SK-N-SH (cell line): ENCODE results near the gene CFAP221. TPM values are rescaled to one million over a fixed set of nuclear protein-coding genes. Genes with fewer than 3 reads are reported as not detected.

Experiments used
- CTCF ChIA-PET: fragments of 300-600, 350-600 bp; formaldehyde crosslinking; extraction: SDS; loops from one replicate; lab custom pipeline; 2021; lab: Yijun Ruan, JAX
- POLR2A ChIA-PET: fragments of 350-600 bp; sonication (Branson Sonifier 250); formaldehyde crosslinking; extraction: SDS; loops from one replicate; lab custom pipeline; 2020; ENCODE audit warnings: antibody characterized with exemption, inconsistent platforms; lab: Yijun Ruan, JAX
- DNase-seq: peaks from one replicate; pipeline ENCODE4 v3.0.0; 2012
- H2AFZ ChIP-seq: fragments of 200-600 bp; sonication (generic); 2 replicates; pipeline ENCODE4 v1.8.1; 2016; ENCODE audit warnings: antibody characterized with exemption, mild to moderate bottlenecking, low read depth
- H3F3A ChIP-seq: fragments of 200-600 bp; sonication (generic); replicated peaks from 2 replicates; pipeline ENCODE3; 2016; ENCODE audit warnings: antibody characterized with exemption, mild to moderate bottlenecking; ENCODE audit not compliant: insufficient read depth
- H3K27ac ChIP-seq, 2 experiments: fragments of 200-500 bp in 1 of 2; fragments of 200-600 bp in 1 of 2; sonication (Bioruptor generic) in 1 of 2; sonication (generic), shearing (Covaris generic) in 1 of 2; 2 replicates each; pipeline versions ENCODE4 v1.5.1 to v1.6.1; 2014 to 2016; ENCODE audit warnings: low read depth in 2 of 2, inconsistent platforms in 1 of 2, low read length in 1 of 2, mild to moderate bottlenecking in 1 of 2, mixed read lengths in 1 of 2
- H3K27me3 ChIP-seq: fragments of 200-600 bp; sonication (generic), shearing (Covaris generic); 2 replicates; pipeline ENCODE4 v1.6.1; 2016; ENCODE audit warnings: mixed run types; ENCODE audit not compliant: insufficient read depth
- H3K36me3 ChIP-seq, 2 experiments: fragments of 200-500 bp in 1 of 2; fragments of 200-600 bp in 1 of 2; sonication (Bioruptor generic) in 1 of 2; sonication (generic) in 1 of 2; replicated peaks in 1 of 2; 2 replicates each; pipeline versions ENCODE3 to v1.5.1; 2014 to 2016; ENCODE audit warnings: low read length in 1 of 2, mild to moderate bottlenecking in 1 of 2; ENCODE audit not compliant: insufficient read depth in 2 of 2, control insufficient read depth in 1 of 2
- H3K4me1 ChIP-seq, 2 experiments: fragments of 200-500 bp in 1 of 2; fragments of 200-600 bp in 1 of 2; sonication (Bioruptor generic) in 1 of 2; sonication (generic), shearing (Covaris generic) in 1 of 2; 2 replicates each; pipeline versions ENCODE4 v1.5.1 to v1.6.1; 2014 to 2016; ENCODE audit warnings: low read depth in 1 of 2, low read length in 1 of 2, mixed run types in 1 of 2; ENCODE audit not compliant: insufficient read depth in 2 of 2, control insufficient read depth in 1 of 2
- H3K4me2 ChIP-seq: fragments of 200-600 bp; sonication (generic), shearing (Covaris generic); 2 replicates; pipeline ENCODE4 v1.6.1; 2017; ENCODE audit warnings: mixed run types
- H3K4me3 ChIP-seq, 2 experiments: fragments of 200-500 bp in 1 of 2; fragments of 200-600 bp in 1 of 2; sonication (Bioruptor generic) in 1 of 2; sonication (generic), shearing (Covaris generic) in 1 of 2; 2 replicates each; pipeline versions ENCODE4 v1.5.1 to v1.8.1; 2014 to 2016; ENCODE audit warnings: low read depth in 2 of 2, inconsistent platforms in 1 of 2, low read length in 1 of 2, mild to moderate bottlenecking in 1 of 2, mixed read lengths in 1 of 2, moderate library complexity in 1 of 2
- H3K79me2 ChIP-seq: fragments of 200-600 bp; sonication (generic); 2 replicates; pipeline ENCODE4 v1.8.1; 2017; ENCODE audit warnings: mild to moderate bottlenecking; ENCODE audit not compliant: insufficient read depth
- H3K9ac ChIP-seq: fragments of 200-600 bp; sonication (generic); 2 replicates; pipeline ENCODE4 v1.6.1; 2017; ENCODE audit warnings: mixed run types
- H3K9me2 ChIP-seq: fragments of 200-600 bp; sonication (generic); 2 replicates; pipeline ENCODE4 v1.6.1; 2017; ENCODE audit warnings: mixed run types
- H3K9me3 ChIP-seq: fragments of 200-600 bp; sonication (generic); 2 replicates; pipeline ENCODE4 v1.6.1; 2017; ENCODE audit warnings: mixed run types, mild to moderate bottlenecking, moderate library complexity
- H4K20me1 ChIP-seq: fragments of 200-600 bp; sonication (generic); 2 replicates; pipeline ENCODE4 v1.6.1; 2017; ENCODE audit warnings: mild to moderate bottlenecking, mixed run types; ENCODE audit not compliant: insufficient read depth
- CHD2 ChIP-seq: fragments of 150-350 bp; IDR thresholded peaks from 2 replicates; pipeline ENCODE4 v1.6.1; 2018; ENCODE audit warnings: low read length; ENCODE audit not compliant: partially characterized antibody
- EZH2phosphoT487 ChIP-seq: fragments of 200-600 bp; sonication (generic); IDR thresholded peaks from 2 replicates; pipeline ENCODE4 v1.6.1; 2017; ENCODE audit warnings: low read depth, mixed run types, mild to moderate bottlenecking, antibody characterized with exemption, moderate library complexity, borderline replicate concordance
- FOSL2 ChIP-seq: IDR thresholded peaks from 2 replicates; pipeline ENCODE4 v1.4.0; 2012; ENCODE audit warnings: low read depth, mild to moderate bottlenecking, moderate library complexity, borderline replicate concordance
- FOXM1 ChIP-seq: IDR thresholded peaks from 2 replicates; pipeline ENCODE4 v1.4.0; 2012; ENCODE audit warnings: low read depth, mild to moderate bottlenecking
- GABPA ChIP-seq: IDR thresholded peaks from 2 replicates; pipeline ENCODE4 v1.4.0; 2012; ENCODE audit warnings: low read depth, mild to moderate bottlenecking
- JUND ChIP-seq: IDR thresholded peaks from 2 replicates; pipeline ENCODE4 v1.4.0; 2012
- MEF2A ChIP-seq: IDR thresholded peaks from 2 replicates; pipeline ENCODE4 v1.4.0; 2012; ENCODE audit warnings: low read depth, borderline replicate concordance
- NRF1 ChIP-seq: IDR thresholded peaks from 2 replicates; pipeline ENCODE4 v1.6.1; 2012; ENCODE audit warnings: low read depth, mild to moderate bottlenecking, low read length
- RAD21 ChIP-seq: IDR thresholded peaks from 2 replicates; pipeline ENCODE4 v1.6.1; 2012; ENCODE audit warnings: mild to moderate bottlenecking, low read length
- REST ChIP-seq: IDR thresholded peaks from 2 replicates; pipeline ENCODE4 v1.6.1; 2012; ENCODE audit warnings: mild to moderate bottlenecking, low read depth, low read length, moderate library complexity
- RFX5 ChIP-seq: IDR thresholded peaks from 2 replicates; pipeline ENCODE4 v1.6.1; 2012; ENCODE audit warnings: mild to moderate bottlenecking, improper control_type of control experiment, low read length
- SMC3 ChIP-seq: IDR thresholded peaks from 2 replicates; pipeline ENCODE4 v1.6.1; 2012; ENCODE audit warnings: low read depth, low read length, improper control_type of control experiment
- TAF1 ChIP-seq: IDR thresholded peaks from 2 replicates; pipeline ENCODE4 v1.6.1; 2012; ENCODE audit warnings: low read depth, mild to moderate bottlenecking, low read length, moderate library complexity, borderline replicate concordance
- TCF12 ChIP-seq: IDR thresholded peaks from 2 replicates; pipeline ENCODE4 v1.4.0; 2012
- USF2 ChIP-seq: fragments of 150-350 bp; IDR thresholded peaks from 2 replicates; pipeline ENCODE4 v1.6.1; 2017; ENCODE audit warnings: antibody characterized with exemption, low read length, low read depth, borderline replicate concordance
- YY1 ChIP-seq: IDR thresholded peaks from 2 replicates; pipeline ENCODE4 v1.4.0; 2012; ENCODE audit warnings: low read depth, mild to moderate bottlenecking
- WGBS: methylation state at CpG from one replicate; pipeline ENCODE4 v1.1.6; 2017; ENCODE audit warnings: low lambda C conversion rate; 5-methylcytosine and 5-hydroxymethylcytosine counted together
- polyA plus RNA-seq, 3 experiments: library from polyadenylated mRNA; depleted of rRNA; stranded (reverse); fragments of >200 nt; gene quantifications; 2 replicates each; pipeline ENCODE4 v1.2.3, GENCODE V29; 2012
- TF ChIP-seq, protein P1 (sequence below): fragments of 200-600 bp; sonication (generic); IDR thresholded peaks from 2 replicates; pipeline ENCODE4 v1.6.1; 2017; ENCODE audit warnings: antibody characterized with exemption, mild to moderate bottlenecking, moderate library complexity
- TF ChIP-seq, protein P2 (sequence below): IDR thresholded peaks from 2 replicates; pipeline ENCODE4 v1.4.0; 2012; ENCODE audit warnings: low read depth, borderline replicate concordance
- TF ChIP-seq, protein P3 (sequence below): IDR thresholded peaks from 2 replicates; pipeline ENCODE4; 2012

CFAP221 gene
- polyA plus RNA-seq, 1 of the 3 experiments (the other 2 are of a cell fraction), result 0.12 TPM

- no peak overlapping the region for H3K4me3 ChIP-seq
- TF ChIP-seq, protein P1, sequence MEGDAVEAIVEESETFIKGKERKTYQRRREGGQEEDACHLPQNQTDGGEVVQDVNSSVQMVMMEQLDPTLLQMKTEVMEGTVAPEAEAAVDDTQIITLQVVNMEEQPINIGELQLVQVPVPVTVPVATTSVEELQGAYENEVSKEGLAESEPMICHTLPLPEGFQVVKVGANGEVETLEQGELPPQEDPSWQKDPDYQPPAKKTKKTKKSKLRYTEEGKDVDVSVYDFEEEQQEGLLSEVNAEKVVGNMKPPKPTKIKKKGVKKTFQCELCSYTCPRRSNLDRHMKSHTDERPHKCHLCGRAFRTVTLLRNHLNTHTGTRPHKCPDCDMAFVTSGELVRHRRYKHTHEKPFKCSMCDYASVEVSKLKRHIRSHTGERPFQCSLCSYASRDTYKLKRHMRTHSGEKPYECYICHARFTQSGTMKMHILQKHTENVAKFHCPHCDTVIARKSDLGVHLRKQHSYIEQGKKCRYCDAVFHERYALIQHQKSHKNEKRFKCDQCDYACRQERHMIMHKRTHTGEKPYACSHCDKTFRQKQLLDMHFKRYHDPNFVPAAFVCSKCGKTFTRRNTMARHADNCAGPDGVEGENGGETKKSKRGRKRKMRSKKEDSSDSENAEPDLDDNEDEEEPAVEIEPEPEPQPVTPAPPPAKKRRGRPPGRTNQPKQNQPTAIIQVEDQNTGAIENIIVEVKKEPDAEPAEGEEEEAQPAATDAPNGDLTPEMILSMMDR, result peak; percentile 94
- no peak for TF ChIP-seq RFX5
- TF ChIP-seq SMC3, result peak; percentile 84
- peak; percentile 85 for TF ChIP-seq RAD21
- no peak for TF ChIP-seq CHD2
- TF ChIP-seq GABPA, result no peak
- TF ChIP-seq EZH2phosphoT487, result no peak
- TF ChIP-seq TCF12, result no peak
- H3K9me2 ChIP-seq, result no peaks in the 10 kb centered on the region
- no peaks in the 10 kb centered on the region for H4K20me1 ChIP-seq
- H3K9ac ChIP-seq, result no peak overlapping the region
- H3K4me1 ChIP-seq, result peaks cover 0 to 10% of the 10 kb centered on the region in 2 experiments; a peak in 1 of 4 replicates
- no peaks in the 10 kb centered on the region for H3K9me3 ChIP-seq
- peak; percentile 88 for DNase-seq
- H3K27me3 ChIP-seq, result no peaks in the 10 kb centered on the region
- H3K27ac ChIP-seq, result no peak overlapping the region
- CTCF ChIA-PET, result interaction anchor here (0.6 to 1.9 kb wide), 34 partner anchors 9 to 610 kb away, joined by 3 to 17 read pairs (median 4); no protein-coding TSS in a partner anchor
- POLR2A ChIA-PET, result no interaction called here
- H3K36me3 ChIP-seq, result no peaks in the 10 kb centered on the region
- WGBS, result 37% methylated on average over 6 of the region's 13 CpGs
- H3F3A ChIP-seq, result no peaks in the 10 kb centered on the region
- H2AFZ ChIP-seq, result peak overlapping the region; percentile 81; the same call in 1 of the 2 replicates
- H3K4me2 ChIP-seq, result no peak overlapping the region
- H3K79me2 ChIP-seq, result no peaks in the 10 kb centered on the region
Observed at GRCh38 chr2:119702918-119703401, 158.7 kb downstream of the CFAP221 start.

GRCh38 chr2:119703526-119703925, 159.3 kb downstream of the CFAP221 start:
- Histone ChIP-seq H3K9me3 (no peaks in the 10 kb centered on the region), H3F3A (no peaks in the 10 kb centered on the region), H3K4me3 (no peak overlapping the region), H2AFZ (no peak overlapping the region), H4K20me1 (no peaks in the 10 kb centered on the region), H3K9me2 (no peaks in the 10 kb centered on the region), H3K27me3 (no peaks in the 10 kb centered on the region), H3K27ac (no peak overlapping the region), H3K4me1 (peaks cover 0 to 10% of the 10 kb centered on the region in 2 experiments; a peak in 1 of 4 replicates), H3K4me2 (no peak overlapping the region), H3K79me2 (no peaks in the 10 kb centered on the region), H3K36me3 (no peaks in the 10 kb centered on the region), H3K9ac (no peak overlapping the region)
- CTCF ChIA-PET, result interaction anchor here (0.6 to 1.9 kb wide), 38 partner anchors 8 to 609 kb away, joined by 3 to 17 read pairs (median 4); no protein-coding TSS in a partner anchor
- POLR2A ChIA-PET, result no interaction called here
- 70% methylated on average over 5 of the region's 5 CpGs for WGBS
- no peak for DNase-seq
- TF ChIP-seq NRF1 (no peak), GABPA (no peak), MEF2A (no peak), JUND (no peak), FOXM1 (no peak), YY1 (no peak), TAF1 (no peak), FOSL2 (no peak), USF2 (no peak), REST (no peak)
- TF ChIP-seq, protein P2, sequence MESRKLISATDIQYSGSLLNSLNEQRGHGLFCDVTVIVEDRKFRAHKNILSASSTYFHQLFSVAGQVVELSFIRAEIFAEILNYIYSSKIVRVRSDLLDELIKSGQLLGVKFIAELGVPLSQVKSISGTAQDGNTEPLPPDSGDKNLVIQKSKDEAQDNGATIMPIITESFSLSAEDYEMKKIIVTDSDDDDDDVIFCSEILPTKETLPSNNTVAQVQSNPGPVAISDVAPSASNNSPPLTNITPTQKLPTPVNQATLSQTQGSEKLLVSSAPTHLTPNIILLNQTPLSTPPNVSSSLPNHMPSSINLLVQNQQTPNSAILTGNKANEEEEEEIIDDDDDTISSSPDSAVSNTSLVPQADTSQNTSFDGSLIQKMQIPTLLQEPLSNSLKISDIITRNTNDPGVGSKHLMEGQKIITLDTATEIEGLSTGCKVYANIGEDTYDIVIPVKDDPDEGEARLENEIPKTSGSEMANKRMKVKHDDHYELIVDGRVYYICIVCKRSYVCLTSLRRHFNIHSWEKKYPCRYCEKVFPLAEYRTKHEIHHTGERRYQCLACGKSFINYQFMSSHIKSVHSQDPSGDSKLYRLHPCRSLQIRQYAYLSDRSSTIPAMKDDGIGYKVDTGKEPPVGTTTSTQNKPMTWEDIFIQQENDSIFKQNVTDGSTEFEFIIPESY, result no peak
- TF ChIP-seq, protein P3, sequence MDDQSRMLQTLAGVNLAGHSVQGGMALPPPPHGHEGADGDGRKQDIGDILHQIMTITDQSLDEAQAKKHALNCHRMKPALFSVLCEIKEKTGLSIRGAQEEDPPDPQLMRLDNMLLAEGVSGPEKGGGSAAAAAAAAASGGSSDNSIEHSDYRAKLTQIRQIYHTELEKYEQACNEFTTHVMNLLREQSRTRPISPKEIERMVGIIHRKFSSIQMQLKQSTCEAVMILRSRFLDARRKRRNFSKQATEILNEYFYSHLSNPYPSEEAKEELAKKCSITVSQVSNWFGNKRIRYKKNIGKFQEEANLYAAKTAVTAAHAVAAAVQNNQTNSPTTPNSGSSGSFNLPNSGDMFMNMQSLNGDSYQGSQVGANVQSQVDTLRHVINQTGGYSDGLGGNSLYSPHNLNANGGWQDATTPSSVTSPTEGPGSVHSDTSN, result no peak
